HepG2 (cell line): ENCODE data around the gene FAM177B. TPM values are rescaled to one million over a fixed set of nuclear protein-coding genes. Genes with fewer than 3 reads are reported as not detected.

ENCODE experiments used
- ATAC-seq: fragments of 200-7000 bp; cut with Tn5 transposase; 3 replicates; pipeline ENCODE4 v1.9.1; 2020; ENCODE audit warnings: mild to moderate bottlenecking, moderate library complexity
- BruUV-seq: library from RNA; stranded (reverse); fragments of 400-500 nt; replicated peaks from 2 replicates; lab custom pipeline; 2021; lab: Mats Ljungman, UMichigan
- CTCF ChIA-PET: fragments of 300-600 bp; formaldehyde crosslinking; extraction: SDS; loops from one replicate; lab custom pipeline; 2021; ENCODE audit warnings: low total read pairs, inconsistent platforms, low intra/inter-chr PET ratio; lab: Yijun Ruan, JAX
- POLR2A ChIA-PET: fragments of 350-600 bp; sonication (Branson Sonifier 250); formaldehyde crosslinking; loops from one replicate; lab custom pipeline; 2020; ENCODE audit warnings: antibody characterized with exemption, inconsistent platforms; lab: Yijun Ruan, JAX
- DNase-seq: peaks from one replicate; pipeline ENCODE4 v3.0.0-alpha.2; 2015; ENCODE audit warnings: low spot score
- FAIRE-seq: peaks from 3 replicates; lab custom pipeline; 2011; peaks lifted over from hg19 to GRCh38; lab: Jason Lieb, UNC
- H2AFZ ChIP-seq: one replicate; pipeline ENCODE4 v1.6.1; 2011; ENCODE audit warnings: low read length, inconsistent platforms
- H3K27ac ChIP-seq: fragments of 300-600 bp; 3 replicates; pipeline ENCODE4 v1.8.0; 2011; ENCODE audit warnings: mixed run types, mild to moderate bottlenecking, mixed read lengths, low read length, inconsistent platforms; ENCODE audit not compliant: insufficient read depth; ENCODE audit errors: extremely low read length
- H3K27me3 ChIP-seq, 2 experiments: fragments of 200-600 bp in 1 of 2; 2 replicates in 1 of 2; 3 replicates in 1 of 2; pipeline versions ENCODE4 v1.6.0 to v1.8.0; 2011; ENCODE audit warnings: low read length in 2 of 2, mild to moderate bottlenecking in 2 of 2, moderate library complexity in 2 of 2, inconsistent platforms in 1 of 2; ENCODE audit not compliant: insufficient read depth in 2 of 2, control insufficient read depth in 1 of 2
- H3K36me3 ChIP-seq, 2 experiments: fragments of 200-600 bp in 1 of 2; replicated peaks in 1 of 2; 2 replicates in 1 of 2; 3 replicates in 1 of 2; pipeline versions ENCODE4 v1.5.1 to v1.8.0; 2011; ENCODE audit warnings: low read length in 2 of 2, inconsistent platforms in 1 of 2; ENCODE audit not compliant: insufficient read depth in 2 of 2, control insufficient read depth in 1 of 2
- H3K4me1 ChIP-seq: 2 replicates; pipeline ENCODE4 v1.5.1; 2012; ENCODE audit warnings: low read length, inconsistent platforms; ENCODE audit not compliant: insufficient read depth
- H3K4me2 ChIP-seq: 2 replicates; pipeline ENCODE4 v1.6.0; 2011; ENCODE audit warnings: low read depth, low read length, inconsistent platforms
- H3K4me3 ChIP-seq, 3 experiments: fragments of 200-600 bp in 1 of 3; sonication (generic), shearing (Covaris generic) in 1 of 3; replicated peaks in 1 of 3; 2 replicates each; pipeline ENCODE4 v1.5.1; 2011 to 2016; ENCODE audit warnings: low read length in 3 of 3, inconsistent platforms in 2 of 3, low read depth in 2 of 3, mild to moderate bottlenecking in 2 of 3, control low read depth in 1 of 3, mixed read lengths in 1 of 3; ENCODE audit not compliant: insufficient read depth in 1 of 3
- H3K79me2 ChIP-seq: one replicate; pipeline ENCODE4 v1.6.1; 2011; ENCODE audit warnings: low read length, inconsistent platforms; ENCODE audit not compliant: insufficient read depth
- H3K9ac ChIP-seq: 2 replicates; pipeline ENCODE4 v1.6.0; 2011; ENCODE audit warnings: mild to moderate bottlenecking, low read depth, low read length, inconsistent platforms; ENCODE audit not compliant: insufficient read depth
- H3K9me3 ChIP-seq: 2 replicates; pipeline ENCODE4 v1.5.1; 2012; ENCODE audit warnings: mild to moderate bottlenecking, low read length
- H4K20me1 ChIP-seq: 2 replicates; pipeline ENCODE4 v1.6.0; 2011; ENCODE audit warnings: inconsistent platforms, mild to moderate bottlenecking, low read length, moderate library complexity; ENCODE audit not compliant: insufficient read depth
- BCL3 ChIP-seq: sonication (generic); formaldehyde crosslinking; IDR thresholded peaks from 2 replicates; pipeline ENCODE4 v1.5.1; 2020; ENCODE audit warnings: mild to moderate bottlenecking, missing genetic modification reagents, moderate library complexity
- ERF ChIP-seq: IDR thresholded peaks from 2 replicates; pipeline ENCODE4 v1.6.1; 2018; ENCODE audit warnings: missing biosample characterization, missing genetic modification reagents
- FOXA3 ChIP-seq: IDR thresholded peaks from 2 replicates; pipeline ENCODE4 v1.6.1; 2016; ENCODE audit warnings: missing genetic modification reagents, missing compliant biosample characterization
- FOXO4 ChIP-seq: sonication (generic); formaldehyde crosslinking; conservative IDR thresholded peaks from 2 replicates; pipeline ENCODE4 v1.8.1; 2023; ENCODE audit warnings: missing genetic modification reagents
- HNRNPH1 ChIP-seq: fragments of 200-400 bp; formaldehyde crosslinking; optimal IDR thresholded peaks from 2 replicates; pipeline ENCODE3; 2017; ENCODE audit warnings: mild to moderate bottlenecking, low read depth, low read length
- PCBP2 ChIP-seq: fragments of 200-400 bp; formaldehyde crosslinking; optimal IDR thresholded peaks from 2 replicates; pipeline ENCODE3; 2018; ENCODE audit warnings: low read length, low read depth; ENCODE audit not compliant: poor library complexity, severe bottlenecking
- RFXANK ChIP-seq: IDR thresholded peaks from 2 replicates; pipeline ENCODE4 v1.6.1; 2016
- RFXAP ChIP-seq: sonication (generic); formaldehyde crosslinking; IDR thresholded peaks from 2 replicates; pipeline ENCODE4 v1.4.0; 2020; ENCODE audit warnings: missing genetic modification reagents, borderline replicate concordance
- SNAI1 ChIP-seq: sonication (generic); formaldehyde crosslinking; IDR thresholded peaks from 2 replicates; pipeline ENCODE4 v1.5.0; 2020; ENCODE audit warnings: mild to moderate bottlenecking, missing genetic modification reagents, borderline replicate concordance
- THAP9 ChIP-seq: sonication (generic); formaldehyde crosslinking; IDR thresholded peaks from 2 replicates; pipeline ENCODE4; 2020; ENCODE audit warnings: missing genetic modification reagents, mild to moderate bottlenecking, borderline replicate concordance
- ZNF17 ChIP-seq: sonication (generic); formaldehyde crosslinking; IDR thresholded peaks from 2 replicates; pipeline ENCODE4 v1.5.0; 2020; ENCODE audit warnings: mild to moderate bottlenecking, missing genetic modification reagents
- ZNF18 ChIP-seq: sonication (generic); formaldehyde crosslinking; IDR thresholded peaks from 2 replicates; pipeline ENCODE4 v1.8.0; 2022; ENCODE audit warnings: mild to moderate bottlenecking, missing genetic modification reagents; ENCODE audit not compliant: insufficient replicate concordance
- ZNF251 ChIP-seq: sonication (generic); formaldehyde crosslinking; IDR thresholded peaks from 2 replicates; pipeline ENCODE4 v1.9.0; 2021; ENCODE audit warnings: mild to moderate bottlenecking, missing genetic modification reagents
- ZNF367 ChIP-seq: sonication (generic); formaldehyde crosslinking; IDR thresholded peaks from 2 replicates; pipeline ENCODE4 v1.4.0; 2020; ENCODE audit warnings: missing genetic modification reagents, borderline replicate concordance
- ZNF383 ChIP-seq: sonication (generic); formaldehyde crosslinking; IDR thresholded peaks from 2 replicates; pipeline ENCODE4 v1.4.0; 2020; ENCODE audit warnings: missing genetic modification reagents, mild to moderate bottlenecking, borderline replicate concordance
- ZNF772 ChIP-seq: sonication (generic); formaldehyde crosslinking; IDR thresholded peaks from 2 replicates; pipeline ENCODE4 v1.5.0; 2020; ENCODE audit warnings: mild to moderate bottlenecking, missing genetic modification reagents
- ZSCAN31 ChIP-seq: sonication (generic); formaldehyde crosslinking; IDR thresholded peaks from 2 replicates; pipeline ENCODE4 v1.5.0; 2020; ENCODE audit warnings: low read depth, mild to moderate bottlenecking, missing genetic modification reagents
- WGBS: methylation state at CpG from one replicate; pipeline ENCODE4 v1.1.6; 2017; ENCODE audit warnings: low lambda C conversion rate; 5-methylcytosine and 5-hydroxymethylcytosine counted together
- in situ Hi-C: cut with HindIII; loops from 2 replicates; pipeline ENCODE4 v1.10.0; 2017; ENCODE audit warnings: low pct_unique_long_range_greater_than_20kb; ENCODE audit not compliant: extremely low pct_ligation_motif_present
- intact Hi-C: fragments of 100-400 bp; cut with micrococcal nuclease; formaldehyde crosslinking; loops from one replicate; pipeline ENCODE4 v1.10.0; 2022; ENCODE audit not compliant: unreplicated experiment
- polyA plus RNA-seq, 8 experiments: library from polyadenylated mRNA; depleted of rRNA in 3 of 8; stranded (reverse) in 7 of 8; unstranded in 1 of 8; fragments of >200 nt; fragmentation: Illumina TruSeq in 4 of 8; extraction: Trizol in 4 of 8; gene quantifications; 2 replicates each; pipeline versions ENCODE4 v1.2.1 to v1.2.3, GENCODE V29; 2011 to 2016; ENCODE audit warnings: low read depth in 4 of 8, missing spikeins in 1 of 8, mixed read lengths in 1 of 8; ENCODE audit not compliant: insufficient read depth in 1 of 8
- total RNA-seq, 5 experiments: library from RNA; depleted of rRNA; stranded (reverse); fragments of >200 nt; fragmentation: Illumina TruSeq; extraction: Trizol; gene quantifications; 2 replicates each; pipeline ENCODE4 v1.2.3, GENCODE V29; 2016; ENCODE audit warnings: low read depth in 1 of 5

Gene FAM177B
- total and polyA plus RNA-seq, 2 of the 13 experiments (the other 11 are each of a cell fraction or from before 2014, with no cell fraction given) = 0.05 TPM; not detected in 1

- TF ChIP-seq ZNF18 (no peak), PCBP2 (no peak)
These were observed 49.1 kb downstream of the FAM177B start (continued) for GRCh38 chr1:222786121-222786520.

GRCh38 chr1:222787729-222788128 lies 50.7 kb downstream of the FAM177B start:
- no peak for DNase-seq
- intact Hi-C loops = no loop called here
- TF ChIP-seq ZNF17 = no peak
- no peak for TF ChIP-seq SNAI1 (CRISPR knock-in tag)
- no peak for TF ChIP-seq ZNF383 (CRISPR knock-in tag)
- no peak for TF ChIP-seq THAP9 (CRISPR knock-in tag)
- TF ChIP-seq RFXANK = no peak
- TF ChIP-seq ZNF367 (CRISPR knock-in tag) = no peak
- TF ChIP-seq FOXA3 (CRISPR knock-in tag) = no peak
- TF ChIP-seq ZNF772 = no peak
- TF ChIP-seq ERF (CRISPR knock-in tag) = no peak
- TF ChIP-seq ZNF251 (CRISPR knock-in tag) = no peak
- TF ChIP-seq RFXAP (CRISPR knock-in tag) = no peak
- TF ChIP-seq HNRNPH1 = no peak
- no peak for TF ChIP-seq ZSCAN31
- TF ChIP-seq FOXO4 = no peak
- no peak for TF ChIP-seq BCL3 (CRISPR knock-in tag)

More at GRCh38 chr1:222787729-222788128, 50.7 kb downstream of the FAM177B start:
- Histone ChIP-seq H3K4me3 (no peak overlapping the region), H3K9ac (no peak overlapping the region), H3K27me3 (no peaks in the 10 kb centered on the region; a peak in 1 of 5 replicates), H3K9me3 (no peaks in the 10 kb centered on the region), H4K20me1 (no peaks in the 10 kb centered on the region), H3K79me2 (no peaks in the 10 kb centered on the region), H3K4me2 (no peak overlapping the region), H2AFZ (no peak overlapping the region), H3K36me3 (no peaks in the 10 kb centered on the region), H3K27ac (no peak overlapping the region), H3K4me1 (no peaks in the 10 kb centered on the region)
- ChIA-PET CTCF (no interaction called here), POLR2A (no interaction called here)
- no TSS peak for BruUV-seq
- in situ Hi-C loops = no loop called here
- no peak for FAIRE-seq
- WGBS = 50% methylated on average over 4 of the region's 4 CpGs
- ATAC-seq = no peak
